Measurements from ENCODE around the gene THNSL1. TPM values are rescaled to one million over a fixed set of nuclear protein-coding genes. Genes with fewer than 3 reads are reported as not detected.

THNSL1 gene
- total RNA-seq (2014; rRNA removed; shearing (Covaris generic)) = 3.6 and 5.5 TPM in 2 replicates
- total RNA-seq (2022) = 7.9 and 8.3 TPM in 2 replicates
- percentile 64 among the genes with signal in this experiment for Bru-seq, nascent RNA
- percentile 60 among the genes with signal in this experiment for BruChase-seq, experiment 1, labeled RNA remaining after a 6-hour chase
- percentile 87 among the genes with signal in this experiment for BruChase-seq, experiment 2, labeled RNA remaining after a 2-hour chase
- long read RNA-seq, transcript THNSL1-202 (3 exons, 3,788 nt) = minor isoform, 7 of 34 reads
- long read RNA-seq, transcript THNSL1-201 (3 exons, 3,691 nt) = major isoform, 18 of 34 reads
- long read RNA-seq, partial matches to known transcripts = 2 of 34 reads
- long read RNA-seq, other reads (novel, unspliced or antisense) = 7 of 34 reads

DNA sequence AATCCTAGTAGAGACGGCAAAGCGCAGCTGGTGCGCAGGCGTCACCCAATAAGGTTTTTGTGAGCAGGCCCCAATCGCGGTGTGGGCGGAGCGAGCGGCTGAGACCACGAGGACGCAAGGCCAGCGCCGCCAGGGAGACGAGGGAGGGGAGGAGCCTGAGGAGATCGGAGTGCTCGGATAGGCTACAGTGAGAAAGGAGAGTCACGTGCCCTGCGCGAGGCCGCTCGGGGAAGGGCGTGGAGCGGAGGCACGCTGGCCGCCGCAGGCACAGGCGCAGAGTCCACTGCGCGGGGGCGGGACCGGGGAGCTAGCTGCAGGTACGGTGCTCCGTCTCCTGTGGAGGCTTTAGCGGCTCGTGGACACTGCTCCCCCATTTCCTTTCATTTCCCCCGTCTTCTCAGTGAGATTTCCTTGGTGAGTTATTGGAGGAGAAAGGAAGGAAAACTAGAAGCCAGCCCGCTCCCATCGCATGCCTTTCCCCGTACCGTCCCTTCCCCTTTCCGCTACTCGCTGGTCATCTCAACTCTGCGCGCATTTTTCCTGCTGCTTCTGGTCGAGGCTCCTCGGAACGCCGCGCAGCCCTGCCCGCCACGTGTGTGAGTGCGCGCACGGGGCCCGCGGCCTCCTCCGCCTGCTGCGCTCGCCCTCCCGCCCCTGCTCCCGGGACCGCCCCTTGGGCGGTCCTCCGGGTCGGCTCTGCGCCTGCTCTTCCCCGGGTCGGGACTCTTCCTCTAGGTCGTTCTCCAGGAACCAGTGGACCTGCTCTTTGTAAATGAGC is at the start of gene THNSL1:
Gene THNSL1, plus strand, starts transcription at position 237 of the 778 bp plus-strand sequence. CDS start 6,612 bp downstream, outside the sequence.
- H3K36me3 ChIP-seq (ENCODE audit: insufficient read depth, low read length) = no peaks in the 10 kb centered on the region
- TF ChIP-seq, protein P1, sequence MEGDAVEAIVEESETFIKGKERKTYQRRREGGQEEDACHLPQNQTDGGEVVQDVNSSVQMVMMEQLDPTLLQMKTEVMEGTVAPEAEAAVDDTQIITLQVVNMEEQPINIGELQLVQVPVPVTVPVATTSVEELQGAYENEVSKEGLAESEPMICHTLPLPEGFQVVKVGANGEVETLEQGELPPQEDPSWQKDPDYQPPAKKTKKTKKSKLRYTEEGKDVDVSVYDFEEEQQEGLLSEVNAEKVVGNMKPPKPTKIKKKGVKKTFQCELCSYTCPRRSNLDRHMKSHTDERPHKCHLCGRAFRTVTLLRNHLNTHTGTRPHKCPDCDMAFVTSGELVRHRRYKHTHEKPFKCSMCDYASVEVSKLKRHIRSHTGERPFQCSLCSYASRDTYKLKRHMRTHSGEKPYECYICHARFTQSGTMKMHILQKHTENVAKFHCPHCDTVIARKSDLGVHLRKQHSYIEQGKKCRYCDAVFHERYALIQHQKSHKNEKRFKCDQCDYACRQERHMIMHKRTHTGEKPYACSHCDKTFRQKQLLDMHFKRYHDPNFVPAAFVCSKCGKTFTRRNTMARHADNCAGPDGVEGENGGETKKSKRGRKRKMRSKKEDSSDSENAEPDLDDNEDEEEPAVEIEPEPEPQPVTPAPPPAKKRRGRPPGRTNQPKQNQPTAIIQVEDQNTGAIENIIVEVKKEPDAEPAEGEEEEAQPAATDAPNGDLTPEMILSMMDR (conservative IDR thresholded peaks at IDR 0.05; ENCODE audit: low read length) = no peak
- TF ChIP-seq EZH2phosphoT487 (IDR thresholded peaks at IDR 0.05; ENCODE audit: borderline replicate concordance, low read depth, low read length) = no peak
- H2AFZ ChIP-seq (ENCODE audit: low read length) = peak within 1 kb of the TSS; percentile 96
- no peaks in the 10 kb centered on the region for H4K20me1 ChIP-seq (ENCODE audit: insufficient read depth, low read length)
- H3K27ac ChIP-seq (ENCODE audit: low read depth, low read length, poor library complexity, severe bottlenecking) = peak within 1 kb of the TSS; percentile 74
- peak within 1 kb of the TSS; percentile 78 for H3K4me3 ChIP-seq (ENCODE audit: low read depth, low read length, poor library complexity, severe bottlenecking)
- H3K4me1 ChIP-seq (ENCODE audit: insufficient read depth, low read length, poor library complexity, severe bottlenecking) = peaks cover 19% of the 10 kb centered on the region
- TSS peak; percentile 75 for BruUV-seq (replicated peaks)
- intact Hi-C loops (cut with micrococcal nuclease; ENCODE audit: unreplicated experiment) = loop anchor here (1.0 to 10.0 kb wide), 3 partner anchors 292 to 394 kb away; no protein-coding TSS in a partner anchor
- no peaks in the 10 kb centered on the region for H3K9me3 ChIP-seq (ENCODE audit: low read length)
- ChIA-PET CTCF (ENCODE audit: unreplicated experiment) (interaction anchor here (0.6 kb wide), 2 partner anchors 290 to 1599 kb away, joined by 3 read pairs; no protein-coding TSS in a partner anchor), POLR2A (no interaction called here)
- H3K79me2 ChIP-seq (ENCODE audit: insufficient read depth, low read depth, low read length) = peaks cover 15% of the 10 kb centered on the region; the same call in 1 of the 2 replicates
- no peaks in the 10 kb centered on the region for H3K9me2 ChIP-seq (ENCODE audit: insufficient read depth, low read length)
- DNase-seq (ENCODE audit: low spot score) = peak; percentile 97
- peak within 1 kb of the TSS; percentile 95 for H3K4me2 ChIP-seq (ENCODE audit: low read length)

DNA sequence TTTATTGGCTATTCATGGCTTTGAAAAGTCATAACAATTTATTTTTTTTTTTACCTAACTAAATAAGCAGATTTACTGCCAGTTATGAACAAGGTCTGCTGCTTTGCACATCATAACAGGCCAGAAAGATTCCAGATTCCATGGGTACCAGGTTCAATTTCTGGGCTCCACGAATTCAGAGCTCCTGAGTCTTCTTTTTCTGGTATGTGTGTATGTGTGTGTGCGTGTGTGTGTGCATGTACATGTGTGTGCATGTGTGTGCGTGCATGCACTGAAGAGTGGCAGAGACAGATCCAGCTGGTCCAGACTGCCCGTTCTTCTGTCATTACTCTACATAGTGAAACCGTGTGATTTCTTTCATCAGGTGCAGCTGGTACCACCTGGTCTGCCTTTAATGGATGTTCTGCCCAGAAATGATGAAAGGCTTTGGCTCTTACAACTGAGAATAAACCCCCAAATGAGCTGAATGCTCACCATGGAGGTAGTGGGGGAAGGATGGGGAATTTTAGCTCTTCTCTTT is 49.4 kb upstream of the THNSL1 start:
- intact Hi-C loops (cut with micrococcal nuclease; ENCODE audit: unreplicated experiment) = no loop called here
- Histone ChIP-seq H3K79me2 (ENCODE audit: insufficient read depth, low read depth, low read length) (no peaks in the 10 kb centered on the region), H4K20me1 (ENCODE audit: insufficient read depth, low read length) (no peaks in the 10 kb centered on the region), H3K4me2 (ENCODE audit: low read length) (no peak overlapping the region), H3K9me3 (ENCODE audit: low read length) (no peaks in the 10 kb centered on the region), H3K4me3 (ENCODE audit: low read depth, low read length, poor library complexity, severe bottlenecking) (no peak overlapping the region), H3K36me3 (ENCODE audit: insufficient read depth, low read length) (no peaks in the 10 kb centered on the region), H3K9me2 (ENCODE audit: insufficient read depth, low read length) (no peaks in the 10 kb centered on the region), H3K27ac (ENCODE audit: low read depth, low read length, poor library complexity, severe bottlenecking) (no peak overlapping the region), H3K4me1 (ENCODE audit: insufficient read depth, low read length, poor library complexity, severe bottlenecking) (no peaks in the 10 kb centered on the region), H2AFZ (ENCODE audit: low read length) (no peak overlapping the region)
- no peak for DNase-seq (ENCODE audit: low spot score)
- BruUV-seq (replicated peaks) = no TSS peak
- TF ChIP-seq, protein P1 (conservative IDR thresholded peaks at IDR 0.05; ENCODE audit: low read length) = no peak
- TF ChIP-seq EZH2phosphoT487 (IDR thresholded peaks at IDR 0.05; ENCODE audit: borderline replicate concordance, low read depth, low read length) = no peak
- POLR2A ChIA-PET = no interaction called here
- CTCF ChIA-PET (ENCODE audit: unreplicated experiment) = no interaction called here

Measured in OCI-LY7 (cell line).